NCI-H345 treated with DMSO at 0.1 percent for 48 hours (cell line): ENCODE data around the gene CDC42BPA.
"Not testable (repeated sequence)": the region's sequence is repeated elsewhere in the genome, so short reads cannot be mapped to it uniquely, and the experiment has no call there.

Source experiments
- DNase-seq: peaks from one replicate; lab custom pipeline; 2025; ENCODE audit not compliant: unreplicated experiment; lab: John Stamatoyannopoulos, UW

Gene CDC42BPA

GRCh38 chr1:226972931-226973330, 345.4 kb downstream of the CDC42BPA start:
- DNase-seq: no peak

- DNase-seq: no peak
These were observed 346.5 kb downstream of the CDC42BPA start for GRCh38 chr1:226971765-226972164.

- no peak for DNase-seq
These were observed 350.6 kb downstream of the CDC42BPA start for GRCh38 chr1:226967665-226968064.

DNA sequence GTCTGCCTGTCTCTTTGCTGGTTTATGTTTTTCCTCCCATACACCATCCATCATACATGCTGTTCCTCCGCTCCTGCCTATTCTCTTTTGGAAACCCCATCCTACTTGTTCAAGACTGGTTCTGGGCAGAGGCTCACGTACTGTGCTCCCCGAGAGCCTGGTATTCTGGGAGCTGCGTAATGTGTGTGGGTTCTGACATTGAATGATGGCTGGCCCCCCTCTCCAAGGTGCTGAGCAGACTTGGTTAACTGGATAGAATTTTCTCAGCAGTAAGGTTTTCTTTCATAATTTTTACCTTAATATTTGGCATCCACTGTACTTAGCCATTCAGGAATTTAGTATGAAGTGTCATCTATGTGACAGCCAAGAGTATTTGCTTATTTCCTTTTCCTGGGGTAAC, 351.6 kb downstream of the CDC42BPA start:
- DNase-seq: no peak

DNA sequence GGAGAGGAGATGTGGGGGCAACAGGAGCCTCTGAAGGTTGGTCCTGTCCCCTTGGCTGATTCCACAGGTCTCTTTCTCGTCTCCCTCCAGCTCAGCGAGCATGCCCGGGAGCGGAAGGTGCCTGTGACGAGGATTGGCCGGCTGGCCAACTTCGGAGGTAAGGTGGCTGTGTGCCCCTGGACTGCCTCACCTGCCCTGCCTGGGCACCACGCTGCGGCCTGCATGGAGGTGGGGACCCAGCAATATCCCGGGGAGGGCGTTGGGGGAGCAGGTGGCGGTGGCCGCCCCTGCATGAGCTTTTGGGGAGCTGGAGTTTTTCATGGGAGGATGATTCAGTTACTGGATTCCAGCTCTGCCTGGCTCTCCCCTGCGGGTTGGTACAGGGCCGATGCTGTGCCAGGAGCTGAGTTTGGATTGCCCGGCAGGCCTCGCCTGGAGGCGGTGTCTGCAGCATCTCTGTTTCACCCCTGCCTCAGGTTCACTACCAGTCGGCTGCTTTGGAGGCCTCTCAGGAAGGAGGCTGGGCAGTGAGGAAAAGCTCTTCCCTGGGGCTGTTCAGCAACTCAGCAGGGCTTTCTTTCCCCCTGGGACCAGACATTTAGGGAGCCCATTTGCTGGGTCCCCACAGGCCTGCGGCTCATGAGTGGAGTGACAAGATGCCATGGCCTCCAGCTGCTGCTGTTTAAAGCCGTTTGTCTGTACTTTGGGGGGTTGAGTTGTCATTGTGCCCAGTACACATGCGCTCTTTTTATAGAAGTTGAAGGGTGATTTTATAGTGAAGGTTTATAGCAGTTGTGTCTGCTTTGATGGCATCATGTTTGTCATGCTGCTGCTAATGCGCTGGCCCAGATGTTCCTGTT, 352.5 kb downstream of the CDC42BPA start:
- DNase-seq: no peak

DNA sequence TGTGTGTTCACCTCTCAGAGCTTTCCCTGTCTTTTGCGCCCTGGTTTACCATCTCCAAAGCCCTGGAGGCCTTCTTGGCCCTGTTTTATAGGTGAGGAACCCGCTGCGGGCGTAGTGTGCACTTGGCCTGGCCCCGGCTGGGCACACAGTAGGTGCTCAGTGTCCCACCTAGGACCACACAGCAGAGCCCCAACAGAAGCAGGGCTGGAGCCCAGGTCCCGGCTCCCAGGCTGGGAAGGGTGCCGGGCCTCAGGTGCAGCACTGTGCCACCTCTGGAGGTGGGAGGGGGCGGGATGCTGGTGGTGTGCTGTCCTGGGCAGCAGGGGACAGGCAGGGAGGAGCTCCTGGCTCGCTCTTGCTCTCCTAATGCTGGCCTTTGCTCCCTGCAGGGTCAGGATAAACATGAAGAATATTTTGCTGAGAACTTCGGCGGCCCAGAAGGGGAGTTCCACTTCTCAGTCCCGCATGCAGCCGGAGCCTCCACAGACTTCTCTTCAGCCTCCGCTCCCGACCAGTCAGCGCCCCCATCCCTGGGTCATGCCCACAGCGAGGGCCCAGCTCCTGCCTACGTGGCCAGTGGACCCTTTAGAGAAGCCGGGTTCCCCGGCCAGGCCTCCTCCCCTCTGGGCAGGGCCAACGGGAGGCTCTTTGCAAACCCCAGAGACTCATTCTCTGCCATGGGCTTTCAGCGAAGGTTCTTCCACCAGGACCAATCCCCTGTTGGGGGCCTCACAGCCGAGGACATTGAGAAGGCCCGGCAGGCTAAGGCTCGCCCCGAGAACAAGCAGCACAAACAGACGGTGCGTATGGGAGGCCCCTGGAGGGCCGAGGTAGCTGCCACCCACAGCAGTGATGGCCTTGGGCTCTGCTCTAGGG, 353.4 kb downstream of the CDC42BPA start:
- no peak for DNase-seq

DNA sequence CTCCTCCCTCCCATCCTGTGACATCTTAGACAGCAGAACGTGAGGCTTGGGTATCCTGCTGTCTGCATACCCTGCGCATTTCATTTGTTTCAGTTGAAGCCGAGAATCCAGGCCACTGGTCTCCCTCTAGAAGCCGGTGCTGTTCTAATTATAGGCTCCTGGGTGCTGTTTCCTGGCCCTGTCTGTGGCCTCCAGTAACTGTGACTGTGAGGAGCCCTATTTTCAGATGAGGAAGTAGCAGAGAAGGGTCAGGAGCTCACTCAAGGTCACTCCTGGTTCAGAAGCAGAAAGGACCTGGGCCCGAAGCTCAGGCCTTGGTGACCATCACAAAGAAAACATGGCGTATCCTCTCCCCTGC, 354.2 kb downstream of the CDC42BPA start:
- no peak for DNase-seq

GRCh38 chr1:226962421-226963391, 355.6 kb downstream of the CDC42BPA start:
- DNase-seq: no peak

DNA sequence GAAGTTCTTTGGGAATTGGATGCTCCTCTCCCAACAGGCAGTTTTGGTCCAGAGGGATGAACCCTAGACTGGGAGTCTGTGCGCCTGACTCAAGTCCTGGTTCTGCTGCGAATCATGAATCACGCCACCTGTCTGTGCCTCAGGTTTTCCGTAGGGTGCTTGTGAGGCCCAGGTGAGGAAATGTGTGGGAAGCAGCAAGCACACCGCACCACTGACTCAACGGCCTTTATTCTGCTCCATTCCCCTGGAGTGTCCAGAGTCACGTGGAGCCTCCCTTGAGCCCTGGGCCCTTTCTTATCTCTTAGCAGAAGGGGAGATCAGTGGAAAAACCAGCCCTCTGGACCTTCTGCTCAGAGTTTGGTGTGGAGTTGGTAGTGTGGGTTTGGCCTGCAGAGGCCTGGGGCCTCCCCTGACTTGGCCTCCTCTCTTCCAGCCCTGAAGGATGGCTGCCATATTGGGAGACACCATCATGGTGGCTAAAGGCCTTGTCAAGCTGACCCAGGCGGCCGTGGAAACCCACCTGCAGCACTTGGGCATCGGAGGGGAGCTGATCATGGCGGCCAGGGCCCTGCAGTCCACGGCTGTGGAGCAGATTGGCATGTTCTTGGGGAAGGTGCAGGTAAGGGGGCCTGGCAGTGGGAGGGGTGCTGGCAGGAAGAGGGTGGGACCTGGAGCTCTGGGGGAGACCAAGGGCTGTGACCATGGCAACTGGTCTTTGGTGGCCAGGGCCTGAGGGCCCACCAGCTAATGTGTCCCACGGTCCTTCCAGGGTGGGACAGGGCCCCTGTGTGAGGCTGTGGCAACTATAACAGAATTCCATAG, 357.1 kb downstream of the CDC42BPA start:
- no peak for DNase-seq

- DNase-seq: no peak
These were observed 358.0 kb downstream of the CDC42BPA start for GRCh38 chr1:226960256-226960655.

DNA sequence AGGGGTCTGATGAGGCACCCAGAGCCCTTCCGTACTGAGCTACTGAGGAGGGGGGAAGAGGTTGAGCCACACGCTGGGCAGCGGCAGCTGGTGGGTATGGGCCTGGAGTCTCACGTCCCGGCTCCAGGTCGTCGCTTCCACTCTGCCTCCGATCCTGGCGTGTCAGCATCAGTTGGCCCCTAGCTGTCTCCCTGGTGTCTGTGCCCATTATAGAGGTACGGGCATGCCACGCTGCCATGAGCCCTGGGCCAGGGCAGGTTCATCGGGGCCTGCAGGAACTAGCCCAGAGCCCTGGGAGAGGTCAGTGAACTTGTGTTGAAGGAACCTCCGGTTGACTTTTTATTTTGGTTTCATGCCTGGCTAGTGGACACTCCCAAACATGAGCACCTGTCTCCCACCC, 360.0 kb downstream of the CDC42BPA start:
- no peak for DNase-seq

DNA sequence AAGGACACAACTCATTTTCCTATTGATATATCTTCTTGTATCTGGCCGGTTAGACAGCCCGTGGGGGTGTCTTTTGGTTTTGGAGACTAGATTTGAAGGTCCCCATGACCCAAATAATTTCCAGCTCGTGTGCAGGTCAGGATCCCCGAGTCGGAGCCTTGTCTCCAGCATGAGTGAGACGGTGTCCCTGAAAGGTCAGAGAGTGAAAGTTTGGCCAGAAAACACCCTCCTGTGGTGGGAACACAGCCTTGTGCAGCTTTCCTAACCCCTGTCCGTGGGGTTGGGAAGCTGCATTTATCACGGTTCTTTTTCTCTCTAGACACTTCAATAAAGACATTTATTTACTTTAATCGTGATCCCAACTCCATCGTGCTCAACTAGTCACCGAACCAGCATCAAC, 360.6 kb downstream of the CDC42BPA start:
- DNase-seq: no peak

DNA sequence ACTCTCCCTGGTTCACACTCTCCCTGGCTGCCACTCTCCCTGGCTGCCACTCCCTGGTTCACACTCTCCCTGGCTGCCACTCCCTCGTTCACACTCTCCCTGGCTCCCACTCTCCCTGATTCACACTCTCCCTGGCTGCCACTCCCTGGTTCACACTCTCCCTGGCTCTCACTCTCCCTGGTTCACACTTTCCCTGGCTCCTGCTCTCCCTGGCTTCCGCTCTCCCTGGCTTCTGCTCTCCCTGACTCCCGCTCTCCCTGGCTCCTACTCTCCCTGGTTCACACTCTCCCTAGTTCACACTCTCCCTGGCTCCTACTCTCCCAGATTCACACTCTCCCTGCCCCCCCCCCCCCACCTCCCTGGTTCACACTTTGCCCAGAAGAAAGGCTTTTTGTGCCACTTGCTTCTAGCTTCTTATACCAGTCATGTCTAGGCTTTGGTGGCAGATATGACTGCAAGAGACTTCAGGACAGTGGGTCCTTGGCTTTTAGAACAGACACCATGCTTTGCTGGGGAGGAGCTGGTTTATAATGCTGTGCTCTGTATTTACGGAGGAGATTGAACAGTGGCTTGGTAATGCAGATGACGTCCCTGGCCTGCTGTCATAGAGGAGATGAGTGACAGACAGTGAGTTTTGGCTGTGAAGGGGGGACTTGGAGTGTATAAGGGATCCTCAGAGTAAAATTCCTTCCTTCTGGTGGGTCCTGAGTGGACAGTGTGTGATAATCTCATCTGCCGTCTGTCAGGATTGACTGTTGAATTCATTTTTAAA, 361.2 kb downstream of the CDC42BPA start:
- no peak for DNase-seq

DNA sequence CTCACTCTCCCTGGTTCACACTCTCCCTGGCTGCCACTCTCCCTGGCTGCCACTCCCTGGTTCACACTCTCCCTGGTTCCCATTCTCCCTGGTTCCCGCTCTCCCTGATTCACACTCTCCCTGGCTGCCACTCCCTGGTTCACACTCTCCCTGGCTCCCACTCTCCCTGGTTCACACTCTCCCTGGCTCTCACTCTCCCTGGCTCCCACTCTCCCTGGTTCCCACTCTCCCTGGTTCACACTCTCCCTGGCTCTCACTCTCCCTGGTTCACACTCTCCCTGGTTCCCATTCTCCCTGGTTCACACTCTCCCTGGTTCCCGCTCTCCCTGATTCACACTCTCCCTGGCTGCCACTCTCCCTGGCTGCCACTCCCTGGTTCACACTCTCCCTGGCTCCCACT, 362.4 kb downstream of the CDC42BPA start:
- not testable (repeated sequence) for DNase-seq

- DNase-seq: no peak
These were observed 363.5 kb downstream of the CDC42BPA start for GRCh38 chr1:226954777-226955176.

GRCh38 chr1:226954337-226954736, 364.0 kb downstream of the CDC42BPA start:
- no peak for DNase-seq

DNA sequence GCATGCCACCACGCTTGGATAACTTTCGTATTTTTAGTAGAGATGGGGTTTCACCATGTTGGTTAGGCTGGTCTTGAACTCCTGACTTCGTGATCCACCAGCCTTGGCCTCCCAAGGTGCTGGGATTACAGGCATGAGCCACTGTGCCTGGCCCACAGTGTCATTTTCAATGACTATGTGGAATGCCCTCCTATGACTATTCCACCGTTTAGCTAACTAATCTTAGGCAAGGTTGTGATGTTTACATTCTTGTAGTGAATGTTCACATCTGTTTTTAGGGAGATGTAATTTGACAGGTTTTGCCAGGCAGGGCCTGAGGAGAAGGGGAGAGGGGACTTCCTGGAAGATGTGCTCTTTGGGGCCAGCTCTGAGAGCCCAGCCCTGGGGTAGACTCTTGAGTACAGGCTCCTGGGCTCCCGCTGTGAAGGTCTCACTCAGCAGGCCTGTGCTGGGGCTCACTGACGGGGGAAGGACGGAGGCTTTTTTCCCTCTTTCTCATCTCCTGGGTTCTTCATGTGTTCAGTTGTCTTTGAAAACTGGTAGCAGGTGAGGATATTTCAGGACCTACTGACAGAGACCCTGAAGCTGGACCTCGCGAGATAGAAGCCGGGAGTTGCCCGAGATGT, 365.0 kb downstream of the CDC42BPA start:
- DNase-seq: no peak

GRCh38 chr1:226952118-226952441, 366.2 kb downstream of the CDC42BPA start:
- no peak for DNase-seq
